GM12891 (cell line): ENCODE data around the gene TSSK6.

Experiments
- PAX5 ChIP-seq: IDR thresholded peaks from 2 replicates; pipeline ENCODE4 v1.6.1; 2011; ENCODE audit warnings: low read length, moderate library complexity, mild to moderate bottlenecking; ENCODE audit not compliant: insufficient read depth, severe bottlenecking
- POLR2A ChIP-seq: IDR thresholded peaks from 2 replicates; pipeline ENCODE4 v1.6.1; 2011; ENCODE audit warnings: low read depth, low read length, control low read depth
- POLR2AphosphoS5 ChIP-seq: IDR thresholded peaks from 2 replicates; pipeline ENCODE4 v1.6.1; 2011; ENCODE audit warnings: low read depth, low read length, control low read depth
- POU2F2 ChIP-seq: IDR thresholded peaks from 2 replicates; pipeline ENCODE4 v1.6.1; 2011; ENCODE audit warnings: low read depth, mild to moderate bottlenecking, control low read depth, low read length, moderate library complexity
- SPI1 ChIP-seq: IDR thresholded peaks from 2 replicates; pipeline ENCODE4 v1.6.1; 2011; ENCODE audit warnings: low read depth, low read length, control low read depth
- TAF1 ChIP-seq: IDR thresholded peaks from 2 replicates; pipeline ENCODE4 v1.6.1; 2011; ENCODE audit warnings: low read depth, low read length, control low read depth

GRCh38 chr19:19563348-19563848, 48.0 kb upstream of the TSSK6 start:
- TF ChIP-seq POLR2A (no peak), POLR2AphosphoS5 (no peak), TAF1 (no peak), SPI1 (no peak), PAX5 (no peak), POU2F2 (no peak)
